OCI-LY1 (cell line): Measurements from ENCODE around the gene BCS1L.
"Not testable (repeated sequence)": the region's sequence is repeated elsewhere in the genome, so short reads cannot be mapped to it uniquely, and the experiment has no call there.

ENCODE experiments used
- H2AFZ ChIP-seq: fragments of 200-600 bp; sonication (generic), shearing (Covaris generic); 2 replicates; pipeline ENCODE4 v1.6.0; 2014; ENCODE audit warnings: antibody characterized with exemption, mild to moderate bottlenecking, low read length
- H3F3A ChIP-seq: fragments of 200-600 bp; sonication (generic), shearing (Covaris generic); 2 replicates; pipeline ENCODE4 v1.6.0; 2014; ENCODE audit warnings: mild to moderate bottlenecking, antibody characterized with exemption, low read length, moderate library complexity; ENCODE audit not compliant: insufficient read depth
- H3K27ac ChIP-seq: fragments of 200-600 bp; sonication (generic); 2 replicates; pipeline ENCODE4 v1.5.1; 2014; ENCODE audit warnings: low read length, mixed run types, mild to moderate bottlenecking, low read depth; ENCODE audit not compliant: poor library complexity, severe bottlenecking
- H3K27me3 ChIP-seq: fragments of 200-600 bp; sonication (generic); 2 replicates; pipeline ENCODE4 v1.6.0; 2014; ENCODE audit warnings: antibody characterized with exemption, mild to moderate bottlenecking, low read length, moderate library complexity; ENCODE audit not compliant: insufficient read depth
- H3K36me3 ChIP-seq: fragments of 200-600 bp; sonication (generic); 2 replicates; pipeline ENCODE4 v1.6.1; 2014; ENCODE audit warnings: mild to moderate bottlenecking, antibody characterized with exemption, low read length, moderate library complexity, mixed read lengths; ENCODE audit not compliant: insufficient read depth
- H3K4me1 ChIP-seq: fragments of 200-600 bp; sonication (generic); 2 replicates; pipeline ENCODE4 v1.5.1; 2014; ENCODE audit warnings: mild to moderate bottlenecking, low read length, moderate library complexity; ENCODE audit not compliant: insufficient read depth, severe bottlenecking
- H3K4me2 ChIP-seq: fragments of 200-600 bp; sonication (generic), shearing (Covaris generic); 2 replicates; pipeline ENCODE4 v1.6.1; 2014; ENCODE audit warnings: low read length
- H3K4me3 ChIP-seq: fragments of 200-600 bp; sonication (generic); 2 replicates; pipeline ENCODE4 v1.5.1; 2014; ENCODE audit warnings: low read length, low read depth, mild to moderate bottlenecking, mixed read lengths; ENCODE audit not compliant: poor library complexity, severe bottlenecking
- H3K79me2 ChIP-seq: fragments of 200-600 bp; shearing (Covaris generic); 2 replicates; pipeline ENCODE4 v1.6.1; 2016; ENCODE audit warnings: mixed run types, low read length, mixed read lengths; ENCODE audit not compliant: insufficient read depth
- H3K9ac ChIP-seq: fragments of 200-600 bp; sonication (generic), shearing (Covaris generic); 2 replicates; pipeline ENCODE4 v1.6.1; 2014; ENCODE audit warnings: mild to moderate bottlenecking, low read length, mixed read lengths
- H3K9me2 ChIP-seq: fragments of 200-600 bp; sonication (generic), shearing (Covaris generic); 2 replicates; pipeline ENCODE4 v1.6.1; 2014; ENCODE audit warnings: low read depth, mild to moderate bottlenecking, low read length, mixed read lengths
- H3K9me3 ChIP-seq: fragments of 200-600 bp; shearing (Covaris generic); 2 replicates; pipeline ENCODE4 v1.6.1; 2014; ENCODE audit warnings: low read length, mixed read lengths
- H4K20me1 ChIP-seq: fragments of 200-600 bp; sonication (generic), shearing (Covaris generic); 2 replicates; pipeline ENCODE4 v1.6.0; 2016; ENCODE audit warnings: mild to moderate bottlenecking, low read length; ENCODE audit not compliant: insufficient read depth
- CTCF ChIP-seq: fragments of 200-600 bp; sonication (generic), shearing (Covaris generic); IDR thresholded peaks from 2 replicates; pipeline ENCODE4 v1.5.1; 2017; ENCODE audit warnings: mild to moderate bottlenecking, antibody characterized with exemption, low read length, moderate library complexity, mixed read lengths
- EZH2 ChIP-seq: fragments of 200-600 bp; sonication (generic), shearing (Covaris generic); IDR thresholded peaks from 2 replicates; pipeline ENCODE4 v1.8.0; 2017; ENCODE audit warnings: borderline replicate concordance, mixed run types, mild to moderate bottlenecking, antibody characterized with exemption, low read length, moderate library complexity, mixed read lengths

BCS1L gene

DNA sequence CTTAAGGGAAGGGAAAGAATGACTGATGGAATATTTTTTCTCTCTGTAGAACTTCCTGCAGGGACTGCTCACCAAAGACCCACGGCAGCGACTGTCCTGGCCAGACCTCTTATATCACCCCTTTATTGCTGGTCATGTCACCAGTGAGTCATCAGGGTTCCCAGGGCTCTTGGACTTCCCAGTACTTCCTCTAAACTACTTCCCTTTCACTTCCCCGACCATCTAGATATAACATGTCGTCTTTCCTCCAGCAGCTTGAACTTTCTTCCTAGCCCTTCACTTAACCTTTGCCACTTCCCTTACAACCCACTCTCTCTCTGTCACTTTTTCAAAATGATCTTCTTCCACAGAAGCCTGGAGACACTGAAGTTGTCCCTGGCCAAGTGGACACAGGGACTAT, 19.6 kb downstream of the BCS1L start:
- H4K20me1 ChIP-seq, result no peaks in the 10 kb centered on the region
- H3K27me3 ChIP-seq, result no peaks in the 10 kb centered on the region
- H3K4me2 ChIP-seq, result no peak overlapping the region
- H3K4me1 ChIP-seq, result no peaks in the 10 kb centered on the region
- H2AFZ ChIP-seq, result no peak overlapping the region
- H3K4me3 ChIP-seq, result no peak overlapping the region
- H3K9me3 ChIP-seq, result no peaks in the 10 kb centered on the region
- TF ChIP-seq EZH2, result no peak
- no peak for TF ChIP-seq CTCF
- no peak overlapping the region for H3K27ac ChIP-seq
- H3K9me2 ChIP-seq, result no peaks in the 10 kb centered on the region
- H3F3A ChIP-seq, result no peaks in the 10 kb centered on the region
- no peaks in the 10 kb centered on the region for H3K79me2 ChIP-seq
- peaks cover 6% of the 10 kb centered on the region; the same call in 1 of the 2 replicates for H3K36me3 ChIP-seq
- H3K9ac ChIP-seq, result no peak overlapping the region

DNA sequence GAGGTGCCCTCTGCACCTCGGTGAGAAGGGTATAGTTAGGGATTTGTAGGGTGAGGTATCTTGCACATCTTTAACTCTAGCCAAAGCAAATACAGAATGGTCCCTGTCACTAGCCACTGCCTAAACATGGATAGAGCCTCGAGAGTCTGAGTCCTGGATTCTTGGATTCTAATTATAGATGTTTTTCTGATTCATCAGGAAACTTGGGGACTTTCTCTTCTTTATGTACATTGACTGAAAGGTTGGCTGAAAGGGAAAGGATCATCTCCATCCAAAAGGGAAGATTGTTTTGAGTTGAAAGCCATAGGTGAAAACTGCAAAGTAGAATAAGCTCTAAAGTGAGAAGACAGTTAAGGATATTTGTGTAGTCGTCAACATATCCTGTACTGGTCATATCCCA, 20.6 kb downstream of the BCS1L start:
- Histone ChIP-seq H3K9me2 (no peaks in the 10 kb centered on the region), H3K4me3 (no peak overlapping the region), H3K9ac (no peak overlapping the region), H3K4me2 (no peak overlapping the region), H3K79me2 (no peaks in the 10 kb centered on the region), H3K9me3 (no peaks in the 10 kb centered on the region), H4K20me1 (no peaks in the 10 kb centered on the region), H3F3A (no peaks in the 10 kb centered on the region), H2AFZ (no peak overlapping the region), H3K4me1 (no peaks in the 10 kb centered on the region), H3K36me3 (peaks cover 6% of the 10 kb centered on the region; the same call in 1 of the 2 replicates), H3K27ac (no peak overlapping the region), H3K27me3 (no peaks in the 10 kb centered on the region)
- TF ChIP-seq EZH2 (no peak), CTCF (no peak)

- H3K36me3 ChIP-seq, H3K9me3 ChIP-seq, H3F3A ChIP-seq, H3K27ac ChIP-seq, H3K4me2 ChIP-seq, H2AFZ ChIP-seq, H3K4me3 ChIP-seq, H4K20me1 ChIP-seq, H3K4me1 ChIP-seq, H3K27me3 ChIP-seq, H3K9me2 ChIP-seq, H3K9ac ChIP-seq, H3K79me2 ChIP-seq: not testable (repeated sequence)
- TF ChIP-seq CTCF, result peak; percentile 61
Observed at GRCh38 chr2:218687400-218688060, 28.0 kb downstream of the BCS1L start.
